HCT116 (cell line): ENCODE measurements around the gene VIPR1. TPM values are rescaled to one million over a fixed set of nuclear protein-coding genes. Genes with fewer than 3 reads are reported as not detected.

Source experiments
- ATAC-seq: fragments of 200-7000 bp; cut with Tn5 transposase; 2 replicates; pipeline ENCODE4 v1.9.1; 2020; ENCODE audit warnings: mild to moderate bottlenecking, moderate library complexity
- BruUV-seq: library from RNA; stranded (reverse); fragments of 400-500 nt; replicated peaks from 2 replicates; lab custom pipeline; 2021; lab: Mats Ljungman, UMichigan
- CTCF ChIA-PET: fragments of 300-600 bp; sonication (Branson Sonifier 250); formaldehyde crosslinking; loops from one replicate; lab custom pipeline; 2021; ENCODE audit warnings: antibody characterized with exemption; lab: Charles Lee
- POLR2A ChIA-PET: fragments of 300-600, 350-600 bp; sonication (Branson Sonifier 250); formaldehyde crosslinking; loops from one replicate; lab custom pipeline; 2021; ENCODE audit warnings: antibody characterized with exemption; lab: Charles Lee
- RAD21 ChIA-PET, 2 experiments: fragments of 300-600 bp; sonication (Branson Sonifier 250); formaldehyde crosslinking; loops; one replicate each; lab custom pipeline; 2023; ENCODE audit warnings: low total read pairs in 2 of 2; ENCODE audit not compliant: uncharacterized antibody in 2 of 2, unreplicated experiment in 2 of 2, low non-redundant PET in 1 of 2; lab: Charles Lee
- DNase-seq: peaks from one replicate; pipeline ENCODE4 v3.0.0-alpha.2; 2010; ENCODE audit warnings: low read depth, low spot score
- H2AFZ ChIP-seq: fragments of 200-600 bp; shearing (Covaris generic), sonication (generic); 2 replicates; pipeline ENCODE4 v1.6.1; 2017; ENCODE audit warnings: low read depth, mixed run types, mixed read lengths, antibody characterized with exemption, low read length; ENCODE audit not compliant: poor library complexity, severe bottlenecking
- H3K27ac ChIP-seq: 2 replicates; pipeline ENCODE4 v1.5.1; 2012; ENCODE audit warnings: low read depth, low read length
- H3K27me3 ChIP-seq: fragments of 200-600 bp; sonication (generic); 2 replicates; pipeline ENCODE4 v1.6.1; 2016; ENCODE audit warnings: mixed run types, low read length, mixed read lengths; ENCODE audit not compliant: insufficient read depth
- H3K36me3 ChIP-seq, 2 experiments: fragments of 200-500 bp in 1 of 2; fragments of 200-600 bp in 1 of 2; sonication (Bioruptor generic) in 1 of 2; sonication (generic) in 1 of 2; 2 replicates each; pipeline versions ENCODE4 v1.5.1 to v1.6.1; 2014 to 2016; ENCODE audit warnings: low read length in 2 of 2, inconsistent platforms in 1 of 2, mixed read lengths in 1 of 2, mixed run types in 1 of 2; ENCODE audit not compliant: insufficient read depth in 2 of 2, control insufficient read depth in 1 of 2
- H3K4me1 ChIP-seq, 2 experiments: fragments of 200-600 bp in 1 of 2; sonication (generic) in 1 of 2; 2 replicates each; pipeline versions ENCODE4 v1.5.1 to v1.6.1; 2012 to 2017; ENCODE audit warnings: low read length in 2 of 2, inconsistent platforms in 1 of 2, mild to moderate bottlenecking in 1 of 2, mixed read lengths in 1 of 2, mixed run types in 1 of 2, moderate library complexity in 1 of 2; ENCODE audit not compliant: insufficient read depth in 2 of 2, control insufficient read depth in 1 of 2
- H3K4me2 ChIP-seq: fragments of 200-600 bp; sonication (generic); 2 replicates; pipeline ENCODE4 v1.6.1; 2017; ENCODE audit warnings: mixed run types, low read length, mixed read lengths
- H3K4me3 ChIP-seq, 2 experiments: fragments of 200-600 bp in 1 of 2; sonication (generic) in 1 of 2; replicated peaks in 1 of 2; 2 replicates each; pipeline ENCODE4 v1.5.1; 2011 to 2016; ENCODE audit warnings: low read length in 2 of 2, control low read depth in 1 of 2, low read depth in 1 of 2, mild to moderate bottlenecking in 1 of 2, mixed read lengths in 1 of 2, mixed run types in 1 of 2
- H3K79me2 ChIP-seq: fragments of 200-600 bp; sonication (generic); 2 replicates; pipeline ENCODE4 v1.6.1; 2017; ENCODE audit warnings: mild to moderate bottlenecking, mixed run types, low read length, moderate library complexity, mixed read lengths; ENCODE audit not compliant: insufficient read depth
- H3K9ac ChIP-seq: fragments of 200-600 bp; sonication (generic); 2 replicates; pipeline ENCODE4 v1.6.1; 2016; ENCODE audit warnings: low read length, mixed read lengths
- H3K9me2 ChIP-seq: fragments of 200-600 bp; sonication (generic), shearing (Covaris generic); 2 replicates; pipeline ENCODE4 v1.6.1; 2017; ENCODE audit warnings: mixed run types, mild to moderate bottlenecking, moderate library complexity; ENCODE audit not compliant: insufficient read depth
- H3K9me3 ChIP-seq, 2 experiments: fragments of 200-500 bp in 1 of 2; fragments of 200-600 bp in 1 of 2; sonication (Bioruptor generic) in 1 of 2; sonication (generic) in 1 of 2; 2 replicates each; pipeline ENCODE4 v1.6.1; 2014 to 2017; ENCODE audit warnings: low read length in 2 of 2, mixed read lengths in 2 of 2, inconsistent platforms in 1 of 2, low read depth in 1 of 2, mild to moderate bottlenecking in 1 of 2, mixed run types in 1 of 2, moderate library complexity in 1 of 2; ENCODE audit not compliant: control insufficient read depth in 1 of 2, insufficient read depth in 1 of 2
- H4K20me1 ChIP-seq: fragments of 200-600 bp; sonication (generic), shearing (Covaris generic); 2 replicates; pipeline ENCODE4 v1.6.1; 2017; ENCODE audit warnings: mixed run types, mild to moderate bottlenecking, moderate library complexity; ENCODE audit not compliant: insufficient read depth
- ATF3 ChIP-seq: IDR thresholded peaks from 2 replicates; pipeline ENCODE4 v1.6.1; 2012
- CBX3 ChIP-seq: IDR thresholded peaks from 2 replicates; pipeline ENCODE4 v1.6.1; 2012; ENCODE audit warnings: low read depth
- CEBPB ChIP-seq: IDR thresholded peaks from 2 replicates; pipeline ENCODE4 v1.6.1; 2012; ENCODE audit warnings: low read depth
- FOSL1 ChIP-seq: IDR thresholded peaks from 2 replicates; pipeline ENCODE4 v1.6.1; 2012; ENCODE audit warnings: low read depth
- MAX ChIP-seq: IDR thresholded peaks from 2 replicates; pipeline ENCODE4 v1.6.1; 2012
- ZFX ChIP-seq: fragments of 450-650 bp; IDR thresholded peaks from 2 replicates; pipeline ENCODE4 v1.6.1; 2017
- ZNF274 ChIP-seq: fragments of 200-500 bp; sonication (Bioruptor generic); IDR thresholded peaks from 2 replicates; pipeline ENCODE4 v1.6.1; 2014; ENCODE audit warnings: mild to moderate bottlenecking, low read depth, low read length, inconsistent platforms
- intact Hi-C: fragments of 100-400 bp; cut with micrococcal nuclease; formaldehyde crosslinking; loops from 2 replicates; pipeline ENCODE4 v1.10.0; 2022
- total RNA-seq: library from RNA; stranded (reverse); gene quantifications from one replicate; pipeline ENCODE4 v1.2.1, GENCODE V29; 2021; ENCODE audit not compliant: unreplicated experiment

VIPR1 gene
- total RNA-seq, 1 experiment from 2014 or later = 9.6 TPM

GRCh38 chr3:42504334-42505127, 2.1 kb downstream of the VIPR1 start:
- Histone ChIP-seq H3K27me3 (no peaks in the 10 kb centered on the region), H3K4me3 (no peak overlapping the region), H3K27ac (no peak overlapping the region), H2AFZ (no peak overlapping the region), H3K9ac (no peak overlapping the region), H3K79me2 (no peaks in the 10 kb centered on the region), H3K9me2 (no peaks in the 10 kb centered on the region), H4K20me1 (no peaks in the 10 kb centered on the region), H3K36me3 (no peaks in the 10 kb centered on the region), H3K4me1 (peaks cover 15 to 48% of the 10 kb centered on the region in 2 experiments), H3K9me3 (no peaks in the 10 kb centered on the region), H3K4me2 (no peak overlapping the region)
- ChIA-PET CTCF (no interaction called here), POLR2A (no interaction called here), RAD21 (interaction anchor here in 1 of 2 experiments (0.7 kb wide), 1 partner anchor 112 kb away, joined by 3 read pairs; no protein-coding TSS in a partner anchor)
- TF ChIP-seq CEBPB (no peak), FOSL1 (no peak), ZFX (no peak), ATF3 (no peak), ZNF274 (no peak)
- intact Hi-C loops = no loop called here
- no peak for DNase-seq
- no TSS peak for BruUV-seq
- no peak for ATAC-seq

- Histone ChIP-seq H3K27me3 (no peaks in the 10 kb centered on the region), H3K9ac (no peak overlapping the region), H3K36me3 (no peaks in the 10 kb centered on the region), H4K20me1 (no peaks in the 10 kb centered on the region), H2AFZ (no peak overlapping the region), H3K4me3 (no peak overlapping the region), H3K9me3 (no peaks in the 10 kb centered on the region), H3K27ac (no peak overlapping the region; the same call in 1 of the 2 replicates), H3K79me2 (no peaks in the 10 kb centered on the region), H3K9me2 (no peaks in the 10 kb centered on the region), H3K4me2 (no peak overlapping the region), H3K4me1 (peaks cover 15 to 44% of the 10 kb centered on the region in 2 experiments)
- RAD21 ChIA-PET = interaction anchor here in 1 of 2 experiments (0.7 kb wide), 1 partner anchor 112 kb away, joined by 3 read pairs; no protein-coding TSS in a partner anchor
- ATAC-seq (no peak), DNase-seq (no peak)
- TF ChIP-seq MAX (no peak), CBX3 (no peak)
- POLR2A ChIA-PET = no interaction called here
- CTCF ChIA-PET = no interaction called here
- no TSS peak for BruUV-seq
- intact Hi-C loops = no loop called here
These were observed 2.8 kb downstream of the VIPR1 start for GRCh38 chr3:42505128-42505848.
